Measurements from ENCODE around the gene TNFAIP8.

The TNFAIP8 gene

DNA sequence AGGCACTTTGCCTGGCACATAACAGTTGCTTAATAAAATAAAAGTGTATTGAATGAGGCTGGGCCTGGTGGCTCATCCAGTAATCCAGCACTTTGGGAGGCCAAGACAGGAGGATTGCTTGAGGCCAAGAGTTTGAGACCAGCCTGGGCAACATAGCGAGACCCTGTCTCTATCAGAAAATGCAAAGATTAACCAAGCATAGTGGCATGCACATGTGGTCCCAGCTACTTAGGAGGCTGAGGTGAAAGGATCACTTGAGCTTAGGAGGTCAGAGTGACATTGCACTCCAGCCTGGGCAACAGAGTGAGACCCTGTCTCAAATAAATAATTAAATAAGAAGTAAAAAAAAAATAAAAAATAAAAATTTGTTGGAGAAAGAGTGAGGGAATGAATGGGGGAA, 21.2 kb downstream of the TNFAIP8 start:
- H3K9me3 ChIP-seq (ENCODE audit: control insufficient read depth in 5 of 5, low read length in 5 of 5), result no peaks in the 10 kb centered on the region
- H3K36me3 ChIP-seq (ENCODE audit: control insufficient read depth in 5 of 5, insufficient read depth in 5 of 5, low read length in 5 of 5), result peaks cover 0 to 4% (median 0%) of the 10 kb centered on the region in 5 donors
- no peak overlapping the region for H3K4me3 ChIP-seq (ENCODE audit: low read depth in 1 of 5, low read length in 5 of 5)
- no peak overlapping the region for H3K27ac ChIP-seq (ENCODE audit: low read depth, low read length)
- peaks cover 0 to 12% (median 7%) of the 10 kb centered on the region in 5 donors for H3K4me1 ChIP-seq (ENCODE audit: control insufficient read depth in 5 of 5, insufficient read depth in 5 of 5, low read length in 5 of 5)
- H3K9ac ChIP-seq (ENCODE audit: low read length in 5 of 5), result no peak overlapping the region
- no peaks in the 10 kb centered on the region for H3K27me3 ChIP-seq (ENCODE audit: control insufficient read depth in 5 of 5, insufficient read depth in 4 of 5, low read length in 5 of 5)

DNA sequence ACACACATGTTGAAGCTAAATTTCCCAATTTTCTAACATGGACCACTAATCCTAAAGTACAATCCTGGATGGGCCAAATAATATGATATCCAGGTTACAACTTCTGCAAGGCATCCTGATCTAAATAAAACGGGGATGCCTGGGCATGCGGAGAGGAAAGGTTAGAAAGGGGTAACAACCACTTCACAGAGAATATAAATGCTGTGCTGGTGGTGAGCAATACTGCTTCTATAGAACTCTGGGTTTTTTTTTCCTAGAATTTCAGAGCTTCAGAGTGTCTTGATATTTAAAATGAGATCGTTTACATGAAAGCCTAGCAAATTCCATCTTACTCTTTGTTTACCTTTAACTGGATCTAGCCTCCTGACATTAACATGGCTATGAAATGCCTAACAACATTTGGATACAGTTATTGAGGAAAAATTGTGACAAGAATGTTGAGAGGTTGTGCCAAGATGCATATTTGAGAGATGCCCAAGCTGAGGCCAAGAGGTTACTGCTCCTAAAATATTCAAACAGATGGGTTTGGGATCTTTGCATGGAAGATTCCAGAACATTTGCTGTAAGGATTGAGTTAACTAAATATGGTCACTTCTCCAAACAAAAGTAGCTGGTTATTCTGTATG, 22.4 kb downstream of the TNFAIP8 start:
- Histone ChIP-seq H3K27me3 (ENCODE audit: control insufficient read depth in 5 of 5, insufficient read depth in 4 of 5, low read length in 5 of 5) (no peaks in the 10 kb centered on the region), H3K4me3 (ENCODE audit: low read depth in 1 of 5, low read length in 5 of 5) (no peak overlapping the region), H3K27ac (ENCODE audit: low read depth, low read length) (no peak overlapping the region), H3K9me3 (ENCODE audit: control insufficient read depth in 5 of 5, low read length in 5 of 5) (no peaks in the 10 kb centered on the region), H3K36me3 (ENCODE audit: control insufficient read depth in 5 of 5, insufficient read depth in 5 of 5, low read length in 5 of 5) (peaks cover 0 to 4% (median 0%) of the 10 kb centered on the region in 5 donors), H3K4me1 (ENCODE audit: control insufficient read depth in 5 of 5, insufficient read depth in 5 of 5, low read length in 5 of 5) (peaks cover 0 to 12% (median 7%) of the 10 kb centered on the region in 5 donors), H3K9ac (ENCODE audit: low read length in 5 of 5) (no peak overlapping the region)

DNA sequence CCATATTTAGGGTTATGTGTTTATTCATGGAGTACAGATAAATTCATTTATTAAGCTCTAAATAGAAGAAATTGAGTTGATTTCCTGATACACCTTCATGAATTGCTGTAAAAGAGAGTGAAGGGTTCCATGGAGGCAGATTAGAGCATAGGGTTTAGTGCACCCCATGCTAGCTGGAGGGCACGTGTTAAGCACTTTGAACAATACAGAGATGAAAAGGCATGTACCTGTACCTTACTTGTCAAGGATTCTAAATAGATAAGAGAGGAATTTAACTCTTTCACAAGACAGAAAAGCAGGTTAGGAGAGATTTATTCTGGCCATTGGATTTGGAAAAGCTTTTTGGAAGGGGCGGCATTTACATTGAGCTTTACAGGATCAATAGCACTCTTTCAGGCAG, 23.3 kb downstream of the TNFAIP8 start:
- H3K27ac ChIP-seq (ENCODE audit: low read depth, low read length), result no peak overlapping the region
- peaks cover 0 to 12% (median 7%) of the 10 kb centered on the region in 5 donors for H3K4me1 ChIP-seq (ENCODE audit: control insufficient read depth in 5 of 5, insufficient read depth in 5 of 5, low read length in 5 of 5)
- H3K36me3 ChIP-seq (ENCODE audit: control insufficient read depth in 5 of 5, insufficient read depth in 5 of 5, low read length in 5 of 5), result no peaks in the 10 kb centered on the region
- H3K4me3 ChIP-seq (ENCODE audit: low read depth in 1 of 5, low read length in 5 of 5), result no peak overlapping the region
- H3K27me3 ChIP-seq (ENCODE audit: control insufficient read depth in 5 of 5, insufficient read depth in 4 of 5, low read length in 5 of 5), result no peaks in the 10 kb centered on the region
- H3K9ac ChIP-seq (ENCODE audit: low read length in 5 of 5), result no peak overlapping the region
- no peaks in the 10 kb centered on the region for H3K9me3 ChIP-seq (ENCODE audit: control insufficient read depth in 5 of 5, low read length in 5 of 5)

DNA sequence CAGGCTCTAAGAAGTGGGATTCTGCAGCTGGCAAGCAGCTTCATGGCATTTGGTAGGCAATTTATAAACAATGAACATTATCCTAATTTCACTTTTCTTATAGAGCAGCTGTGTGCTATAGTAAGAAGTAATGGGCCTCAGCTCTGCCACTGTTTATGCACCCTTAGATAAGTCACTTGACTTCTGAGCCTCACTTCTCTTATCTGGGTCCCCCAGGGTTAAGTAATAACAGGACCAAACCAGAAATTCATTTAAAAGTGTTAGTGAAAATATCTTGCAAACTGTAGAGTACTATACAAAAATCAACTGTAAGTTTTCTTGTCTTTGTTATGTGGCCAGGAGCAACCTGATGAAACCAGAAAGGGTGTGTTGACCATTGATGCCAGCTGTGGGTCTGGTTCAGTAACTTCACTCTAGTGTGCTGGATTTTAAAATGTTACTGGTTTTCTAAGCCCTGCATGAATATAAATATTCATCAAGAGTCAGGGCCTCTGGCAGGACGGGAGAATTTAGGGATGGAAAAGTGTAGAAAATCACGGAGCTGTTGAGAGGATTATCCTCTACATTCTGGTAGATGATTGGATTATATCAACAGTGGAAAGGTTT, 24.2 kb downstream of the TNFAIP8 start:
- H3K27me3 ChIP-seq (ENCODE audit: control insufficient read depth in 5 of 5, insufficient read depth in 4 of 5, low read length in 5 of 5), result no peaks in the 10 kb centered on the region
- no peak overlapping the region for H3K27ac ChIP-seq (ENCODE audit: low read depth, low read length)
- H3K4me1 ChIP-seq (ENCODE audit: control insufficient read depth in 5 of 5, insufficient read depth in 5 of 5, low read length in 5 of 5), result peaks cover 0 to 12% (median 7%) of the 10 kb centered on the region in 5 donors

DNA sequence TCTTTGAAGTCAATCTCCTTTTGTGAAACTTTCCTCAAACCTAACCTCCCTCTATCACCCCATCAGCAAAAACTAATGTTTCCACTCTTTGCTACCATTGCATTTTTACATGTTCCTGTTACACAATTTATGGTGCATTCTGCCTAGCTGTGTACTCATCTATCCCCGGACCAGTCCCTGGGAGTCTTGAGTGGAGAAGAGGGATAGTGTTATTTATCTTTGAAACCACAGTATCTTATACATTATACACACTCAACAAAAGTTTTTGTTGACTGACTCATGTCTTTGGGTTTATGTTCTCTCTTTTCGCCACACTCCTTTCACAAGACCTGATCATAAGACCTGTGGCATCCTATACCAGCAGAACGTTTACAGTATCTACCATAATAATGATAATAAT, 26.4 kb downstream of the TNFAIP8 start:
- Histone ChIP-seq H3K4me1 (ENCODE audit: control insufficient read depth in 5 of 5, insufficient read depth in 5 of 5, low read length in 5 of 5) (peaks cover 0 to 25% (median 16%) of the 10 kb centered on the region in 5 donors), H3K9ac (ENCODE audit: low read length in 5 of 5) (no peak overlapping the region), H3K27ac (ENCODE audit: low read depth, low read length) (no peak overlapping the region)

More for the DNA sequence above, 24.2 kb downstream of the TNFAIP8 start:
- H3K36me3 ChIP-seq (ENCODE audit: control insufficient read depth in 5 of 5, insufficient read depth in 5 of 5, low read length in 5 of 5), result no peaks in the 10 kb centered on the region
- no peak overlapping the region for H3K9ac ChIP-seq (ENCODE audit: low read length in 5 of 5)
- no peaks in the 10 kb centered on the region for H3K9me3 ChIP-seq (ENCODE audit: control insufficient read depth in 5 of 5, low read length in 5 of 5)
- no peak overlapping the region for H3K4me3 ChIP-seq (ENCODE audit: low read depth in 1 of 5, low read length in 5 of 5)

GRCh38 chr5:119383008-119383407, 27.2 kb downstream of the TNFAIP8 start:
- Histone ChIP-seq H3K27ac (ENCODE audit: low read depth, low read length) (no peak overlapping the region), H3K9me3 (ENCODE audit: control insufficient read depth in 5 of 5, low read length in 5 of 5) (no peaks in the 10 kb centered on the region), H3K27me3 (ENCODE audit: control insufficient read depth in 5 of 5, insufficient read depth in 4 of 5, low read length in 5 of 5) (no peaks in the 10 kb centered on the region), H3K9ac (ENCODE audit: low read length in 5 of 5) (no peak overlapping the region), H3K36me3 (ENCODE audit: control insufficient read depth in 5 of 5, insufficient read depth in 5 of 5, low read length in 5 of 5) (no peaks in the 10 kb centered on the region), H3K4me3 (ENCODE audit: low read depth in 1 of 5, low read length in 5 of 5) (no peak overlapping the region), H3K4me1 (ENCODE audit: control insufficient read depth in 5 of 5, insufficient read depth in 5 of 5, low read length in 5 of 5) (peaks cover 0 to 26% (median 16%) of the 10 kb centered on the region in 5 donors)

More for the DNA sequence above, 26.4 kb downstream of the TNFAIP8 start:
- Histone ChIP-seq H3K27me3 (ENCODE audit: control insufficient read depth in 5 of 5, insufficient read depth in 4 of 5, low read length in 5 of 5) (no peaks in the 10 kb centered on the region), H3K4me3 (ENCODE audit: low read depth in 1 of 5, low read length in 5 of 5) (no peak overlapping the region), H3K9me3 (ENCODE audit: control insufficient read depth in 5 of 5, low read length in 5 of 5) (no peaks in the 10 kb centered on the region), H3K36me3 (ENCODE audit: control insufficient read depth in 5 of 5, insufficient read depth in 5 of 5, low read length in 5 of 5) (no peaks in the 10 kb centered on the region)

- H3K4me1 ChIP-seq (ENCODE audit: control insufficient read depth in 5 of 5, insufficient read depth in 5 of 5, low read length in 5 of 5), result peaks cover 0 to 31% (median 18%) of the 10 kb centered on the region in 5 donors
- H3K9me3 ChIP-seq (ENCODE audit: control insufficient read depth in 5 of 5, low read length in 5 of 5), result no peaks in the 10 kb centered on the region
- H3K27me3 ChIP-seq (ENCODE audit: control insufficient read depth in 5 of 5, insufficient read depth in 4 of 5, low read length in 5 of 5), result no peaks in the 10 kb centered on the region
- no peak overlapping the region for H3K27ac ChIP-seq (ENCODE audit: low read depth, low read length)
- H3K4me3 ChIP-seq (ENCODE audit: low read depth in 1 of 5, low read length in 5 of 5), result no peak overlapping the region
- no peak overlapping the region for H3K9ac ChIP-seq (ENCODE audit: low read length in 5 of 5)
- no peaks in the 10 kb centered on the region for H3K36me3 ChIP-seq (ENCODE audit: control insufficient read depth in 5 of 5, insufficient read depth in 5 of 5, low read length in 5 of 5)
Observed at GRCh38 chr5:119385136-119385535, 29.3 kb downstream of the TNFAIP8 start.

DNA sequence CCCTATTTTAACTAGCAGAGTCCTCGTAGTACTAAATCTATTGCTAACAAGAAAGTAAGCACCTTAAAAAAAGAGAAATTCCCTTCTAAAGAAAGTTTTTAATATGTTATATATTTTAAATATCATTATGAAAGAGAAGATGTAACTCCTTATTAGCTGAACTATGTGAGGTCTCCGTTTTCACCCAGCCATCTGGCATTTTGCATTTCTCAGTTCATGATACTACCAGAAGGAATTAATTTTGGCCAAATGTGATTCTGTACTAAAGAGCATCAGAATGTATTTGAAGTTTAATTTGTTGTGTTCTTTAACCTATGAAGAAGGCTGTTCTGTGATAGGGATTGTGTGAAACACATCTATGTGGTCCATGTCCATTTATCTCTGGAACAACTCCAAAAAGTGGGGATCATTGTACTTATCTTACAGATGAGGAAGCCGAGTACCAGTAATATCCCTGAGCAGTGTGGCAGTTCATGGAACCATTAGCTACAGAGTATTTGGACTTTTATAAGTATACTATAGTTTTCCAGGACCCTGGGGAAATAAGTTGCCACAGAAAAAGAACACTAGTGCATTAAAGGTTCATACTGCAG, 29.8 kb downstream of the TNFAIP8 start:
- Histone ChIP-seq H3K36me3 (ENCODE audit: control insufficient read depth in 5 of 5, insufficient read depth in 5 of 5, low read length in 5 of 5) (no peaks in the 10 kb centered on the region), H3K27ac (ENCODE audit: low read depth, low read length) (no peak overlapping the region), H3K4me1 (ENCODE audit: control insufficient read depth in 5 of 5, insufficient read depth in 5 of 5, low read length in 5 of 5) (peaks cover 0 to 32% (median 18%) of the 10 kb centered on the region in 5 donors), H3K27me3 (ENCODE audit: control insufficient read depth in 5 of 5, insufficient read depth in 4 of 5, low read length in 5 of 5) (no peaks in the 10 kb centered on the region), H3K4me3 (ENCODE audit: low read depth in 1 of 5, low read length in 5 of 5) (no peak overlapping the region), H3K9me3 (ENCODE audit: control insufficient read depth in 5 of 5, low read length in 5 of 5) (no peaks in the 10 kb centered on the region), H3K9ac (ENCODE audit: low read length in 5 of 5) (no peak overlapping the region)

- H3K36me3 ChIP-seq (ENCODE audit: control insufficient read depth in 5 of 5, insufficient read depth in 5 of 5, low read length in 5 of 5), result no peaks in the 10 kb centered on the region
- no peak overlapping the region for H3K4me3 ChIP-seq (ENCODE audit: low read depth in 1 of 5, low read length in 5 of 5)
- H3K27me3 ChIP-seq (ENCODE audit: control insufficient read depth in 5 of 5, insufficient read depth in 4 of 5, low read length in 5 of 5), result no peaks in the 10 kb centered on the region
- H3K4me1 ChIP-seq (ENCODE audit: control insufficient read depth in 5 of 5, insufficient read depth in 5 of 5, low read length in 5 of 5), result peaks cover 0 to 33% (median 19%) of the 10 kb centered on the region in 5 donors
- peak overlapping the region; percentile 71 for H3K27ac ChIP-seq (ENCODE audit: low read depth, low read length)
- no peak overlapping the region for H3K9ac ChIP-seq (ENCODE audit: low read length in 5 of 5)
- no peaks in the 10 kb centered on the region for H3K9me3 ChIP-seq (ENCODE audit: control insufficient read depth in 5 of 5, low read length in 5 of 5)
Observed at GRCh38 chr5:119386596-119387344, 31.0 kb downstream of the TNFAIP8 start.
